ENCODE data around the gene POU2AF1.

POU2AF1 gene

GRCh38 chr11:111335549-111335948, 43.5 kb downstream of the POU2AF1 start:
- POLR2A ChIA-PET (ENCODE audit: low non-redundant PET) = no interaction called here
- no peak overlapping the region for H3K27ac ChIP-seq
- no peak for DNase-seq (ENCODE audit: low spot score)
- CTCF ChIA-PET = interaction anchor here (0.6 kb wide), 1 partner anchor 28 kb away, joined by 4 read pairs; no protein-coding TSS in a partner anchor
- TF ChIP-seq CTCF (conservative IDR thresholded peaks at IDR 0.05; ENCODE audit: low read depth) = no peak

- TF ChIP-seq CTCF (conservative IDR thresholded peaks at IDR 0.05; ENCODE audit: low read depth) = no peak
- CTCF ChIA-PET = interaction anchor here (0.6 to 0.7 kb wide), 2 partner anchors 28 to 94 kb away, joined by 3 to 4 read pairs; no protein-coding TSS in a partner anchor
- H3K27ac ChIP-seq = no peak overlapping the region
- DNase-seq (ENCODE audit: low spot score) = no peak
- POLR2A ChIA-PET (ENCODE audit: low non-redundant PET) = no interaction called here
These were observed 44.3 kb downstream of the POU2AF1 start for GRCh38 chr11:111334532-111335502.

- no peak for DNase-seq (ENCODE audit: low spot score)
- TF ChIP-seq CTCF (conservative IDR thresholded peaks at IDR 0.05; ENCODE audit: low read depth) = no peak
- H3K27ac ChIP-seq = no peak overlapping the region
- ChIA-PET POLR2A (ENCODE audit: low non-redundant PET) (no interaction called here), CTCF (no interaction called here)
These were observed 47.2 kb downstream of the POU2AF1 start for GRCh38 chr11:111331711-111332479.

- CTCF ChIA-PET = no interaction called here
- no peak for TF ChIP-seq CTCF (conservative IDR thresholded peaks at IDR 0.05; ENCODE audit: low read depth)
- POLR2A ChIA-PET (ENCODE audit: low non-redundant PET) = no interaction called here
These were observed 48.7 kb downstream of the POU2AF1 start for GRCh38 chr11:111330234-111330893.

GRCh38 chr11:111329306-111330204, 49.5 kb downstream of the POU2AF1 start:
- H3K27ac ChIP-seq = no peak overlapping the region
- DNase-seq (ENCODE audit: low spot score) = no peak
- CTCF ChIA-PET = interaction anchor here (0.5 kb wide), 1 partner anchor 99 kb away, joined by 3 read pairs; no protein-coding TSS in a partner anchor
- TF ChIP-seq CTCF (conservative IDR thresholded peaks at IDR 0.05; ENCODE audit: low read depth) = no peak
- POLR2A ChIA-PET (ENCODE audit: low non-redundant PET) = no interaction called here

More at GRCh38 chr11:111330234-111330893, 48.7 kb downstream of the POU2AF1 start:
- no peak overlapping the region for H3K27ac ChIP-seq
- no peak for DNase-seq (ENCODE audit: low spot score)

Measured in RWPE1 (cell line).